HepG2 (cell line): ENCODE data around the gene PALM2AKAP2. TPM values are rescaled to one million over a fixed set of nuclear protein-coding genes. Genes with fewer than 3 reads are reported as not detected.

ENCODE experiments used
- ATAC-seq: fragments of 200-7000 bp; cut with Tn5 transposase; 3 replicates; pipeline ENCODE4 v1.9.1; 2020; ENCODE audit warnings: mild to moderate bottlenecking, moderate library complexity
- BruUV-seq: library from RNA; stranded (reverse); fragments of 400-500 nt; replicated peaks from 2 replicates; lab custom pipeline; 2021; lab: Mats Ljungman, UMichigan
- CTCF ChIA-PET: fragments of 300-600 bp; formaldehyde crosslinking; extraction: SDS; loops from one replicate; lab custom pipeline; 2021; ENCODE audit warnings: low total read pairs, inconsistent platforms, low intra/inter-chr PET ratio; lab: Yijun Ruan, JAX
- POLR2A ChIA-PET: fragments of 350-600 bp; sonication (Branson Sonifier 250); formaldehyde crosslinking; loops from one replicate; lab custom pipeline; 2020; ENCODE audit warnings: antibody characterized with exemption, inconsistent platforms; lab: Yijun Ruan, JAX
- DNase-seq: peaks from one replicate; pipeline ENCODE4 v3.0.0-alpha.2; 2015; ENCODE audit warnings: low spot score
- FAIRE-seq: peaks from 3 replicates; lab custom pipeline; 2011; peaks lifted over from hg19 to GRCh38; lab: Jason Lieb, UNC
- H2AFZ ChIP-seq: one replicate; pipeline ENCODE4 v1.6.1; 2011; ENCODE audit warnings: low read length, inconsistent platforms
- H3K27ac ChIP-seq: fragments of 300-600 bp; 3 replicates; pipeline ENCODE4 v1.8.0; 2011; ENCODE audit warnings: mixed run types, mild to moderate bottlenecking, mixed read lengths, low read length, inconsistent platforms; ENCODE audit not compliant: insufficient read depth; ENCODE audit errors: extremely low read length
- H3K27me3 ChIP-seq, 2 experiments: fragments of 200-600 bp in 1 of 2; 2 replicates in 1 of 2; 3 replicates in 1 of 2; pipeline versions ENCODE4 v1.6.0 to v1.8.0; 2011; ENCODE audit warnings: low read length in 2 of 2, mild to moderate bottlenecking in 2 of 2, moderate library complexity in 2 of 2, inconsistent platforms in 1 of 2; ENCODE audit not compliant: insufficient read depth in 2 of 2, control insufficient read depth in 1 of 2
- H3K36me3 ChIP-seq, 2 experiments: fragments of 200-600 bp in 1 of 2; replicated peaks in 1 of 2; 2 replicates in 1 of 2; 3 replicates in 1 of 2; pipeline versions ENCODE4 v1.5.1 to v1.8.0; 2011; ENCODE audit warnings: low read length in 2 of 2, inconsistent platforms in 1 of 2; ENCODE audit not compliant: insufficient read depth in 2 of 2, control insufficient read depth in 1 of 2
- H3K4me1 ChIP-seq: 2 replicates; pipeline ENCODE4 v1.5.1; 2012; ENCODE audit warnings: low read length, inconsistent platforms; ENCODE audit not compliant: insufficient read depth
- H3K4me2 ChIP-seq: 2 replicates; pipeline ENCODE4 v1.6.0; 2011; ENCODE audit warnings: low read depth, low read length, inconsistent platforms
- H3K4me3 ChIP-seq, 3 experiments: fragments of 200-600 bp in 1 of 3; sonication (generic), shearing (Covaris generic) in 1 of 3; replicated peaks in 1 of 3; 2 replicates each; pipeline ENCODE4 v1.5.1; 2011 to 2016; ENCODE audit warnings: low read length in 3 of 3, inconsistent platforms in 2 of 3, low read depth in 2 of 3, mild to moderate bottlenecking in 2 of 3, control low read depth in 1 of 3, mixed read lengths in 1 of 3; ENCODE audit not compliant: insufficient read depth in 1 of 3
- H3K79me2 ChIP-seq: one replicate; pipeline ENCODE4 v1.6.1; 2011; ENCODE audit warnings: low read length, inconsistent platforms; ENCODE audit not compliant: insufficient read depth
- H3K9ac ChIP-seq: 2 replicates; pipeline ENCODE4 v1.6.0; 2011; ENCODE audit warnings: mild to moderate bottlenecking, low read depth, low read length, inconsistent platforms; ENCODE audit not compliant: insufficient read depth
- H3K9me3 ChIP-seq: 2 replicates; pipeline ENCODE4 v1.5.1; 2012; ENCODE audit warnings: mild to moderate bottlenecking, low read length
- H4K20me1 ChIP-seq: 2 replicates; pipeline ENCODE4 v1.6.0; 2011; ENCODE audit warnings: inconsistent platforms, mild to moderate bottlenecking, low read length, moderate library complexity; ENCODE audit not compliant: insufficient read depth
- FOXC1 ChIP-seq: sonication (generic); formaldehyde crosslinking; IDR thresholded peaks from 2 replicates; pipeline ENCODE4 v1.8.0; 2022; ENCODE audit warnings: mild to moderate bottlenecking, missing genetic modification reagents, borderline replicate concordance
- NR2F6 ChIP-seq, 2 experiments: IDR thresholded peaks; 2 replicates each; pipeline ENCODE4 v1.6.1; 2016; ENCODE audit warnings: antibody characterized with exemption in 1 of 2, mild to moderate bottlenecking in 1 of 2
- REXO4 ChIP-seq: sonication (generic); formaldehyde crosslinking; IDR thresholded peaks from 2 replicates; pipeline ENCODE4 v1.8.0; 2022; ENCODE audit warnings: missing genetic modification reagents, mild to moderate bottlenecking, borderline replicate concordance
- RXRA ChIP-seq: sonication (generic); formaldehyde crosslinking; IDR thresholded peaks from 2 replicates; pipeline ENCODE4 v1.5.1; 2020; ENCODE audit warnings: missing genetic modification reagents
- SMC3 ChIP-seq: IDR thresholded peaks from 2 replicates; pipeline ENCODE4 v1.6.1; 2011; ENCODE audit warnings: low read length, improper control_type of control experiment
- ZNF326 ChIP-seq: sonication (generic); formaldehyde crosslinking; IDR thresholded peaks from 2 replicates; pipeline ENCODE4 v1.4.0; 2020; ENCODE audit warnings: missing genetic modification reagents, borderline replicate concordance
- ZNF451 ChIP-seq: sonication (generic); formaldehyde crosslinking; IDR thresholded peaks from 2 replicates; pipeline ENCODE4 v1.5.0; 2020; ENCODE audit warnings: mild to moderate bottlenecking, missing genetic modification reagents
- ZNF552 ChIP-seq: sonication (generic); formaldehyde crosslinking; IDR thresholded peaks from 2 replicates; pipeline ENCODE4 v1.9.0; 2022; ENCODE audit warnings: missing genetic modification reagents, mild to moderate bottlenecking, borderline replicate concordance
- WGBS: methylation state at CpG from one replicate; pipeline ENCODE4 v1.1.6; 2017; ENCODE audit warnings: low lambda C conversion rate; 5-methylcytosine and 5-hydroxymethylcytosine counted together
- in situ Hi-C: cut with HindIII; loops from 2 replicates; pipeline ENCODE4 v1.10.0; 2017; ENCODE audit warnings: low pct_unique_long_range_greater_than_20kb; ENCODE audit not compliant: extremely low pct_ligation_motif_present
- intact Hi-C: fragments of 100-400 bp; cut with micrococcal nuclease; formaldehyde crosslinking; loops from one replicate; pipeline ENCODE4 v1.10.0; 2022; ENCODE audit not compliant: unreplicated experiment
- polyA plus RNA-seq, 8 experiments: library from polyadenylated mRNA; depleted of rRNA in 3 of 8; stranded (reverse) in 7 of 8; unstranded in 1 of 8; fragments of >200 nt; fragmentation: Illumina TruSeq in 4 of 8; extraction: Trizol in 4 of 8; gene quantifications; 2 replicates each; pipeline versions ENCODE4 v1.2.1 to v1.2.3, GENCODE V29; 2011 to 2016; ENCODE audit warnings: low read depth in 4 of 8, missing spikeins in 1 of 8, mixed read lengths in 1 of 8; ENCODE audit not compliant: insufficient read depth in 1 of 8
- total RNA-seq, 5 experiments: library from RNA; depleted of rRNA; stranded (reverse); fragments of >200 nt; fragmentation: Illumina TruSeq; extraction: Trizol; gene quantifications; 2 replicates each; pipeline ENCODE4 v1.2.3, GENCODE V29; 2016; ENCODE audit warnings: low read depth in 1 of 5
- TF ChIP-seq, protein P1 (sequence below): IDR thresholded peaks from 2 replicates; pipeline ENCODE4 v1.6.1; 2016; ENCODE audit warnings: missing biosample characterization, missing genetic modification reagents, low read depth
- TF ChIP-seq, protein P2 (sequence below): sonication (generic); formaldehyde crosslinking; IDR thresholded peaks from 2 replicates; pipeline ENCODE4 v1.5.0; 2020; ENCODE audit warnings: mild to moderate bottlenecking, missing genetic modification reagents
- TF ChIP-seq, protein P3 (sequence below): IDR thresholded peaks from 2 replicates; pipeline ENCODE4 v1.6.1; 2012; ENCODE audit warnings: low read depth, low read length, improper control_type of control experiment
- TF ChIP-seq, protein P4 (sequence below): sonication (generic); formaldehyde crosslinking; IDR thresholded peaks from 2 replicates; pipeline ENCODE4 v1.5.1; 2020; ENCODE audit warnings: missing genetic modification reagents, mild to moderate bottlenecking, borderline replicate concordance
- TF ChIP-seq, protein P5 (sequence below): sonication (generic); formaldehyde crosslinking; IDR thresholded peaks from 2 replicates; pipeline ENCODE4 v1.4.0; 2020; ENCODE audit warnings: missing genetic modification reagents, borderline replicate concordance

Gene PALM2AKAP2
- total and polyA plus RNA-seq, 2 of the 13 experiments (the other 11 are each of a cell fraction or from before 2014, with no cell fraction given) = 0.25 to 1.8 TPM

DNA sequence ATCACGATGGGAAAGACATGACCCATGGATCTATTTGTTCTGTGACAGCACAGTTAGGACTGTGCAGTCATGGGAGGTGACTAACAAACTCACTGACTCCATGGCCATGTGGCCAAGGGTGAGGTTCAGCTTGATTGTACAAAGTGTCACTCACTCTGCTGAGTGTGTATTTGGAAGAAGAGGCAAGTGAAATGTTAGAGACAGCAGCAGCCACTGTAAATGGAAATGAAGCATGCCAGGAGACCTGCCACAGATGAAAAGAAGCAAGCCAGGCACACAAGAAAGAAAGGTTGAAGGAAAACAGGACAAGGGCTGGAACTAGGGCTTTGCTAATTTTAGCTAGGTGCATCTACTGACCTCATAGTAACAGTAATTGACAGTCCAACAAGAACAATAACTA, 42.7 kb upstream of the PALM2AKAP2 start:
- TF ChIP-seq NR2F6 (IDR thresholded peaks at IDR 0.05) (no peak), NR2F6 (CRISPR knock-in tag; IDR thresholded peaks at IDR 0.05) (no peak), FOXC1 (CRISPR knock-in tag) (no peak), SMC3 (no peak), RXRA (CRISPR knock-in tag) (no peak), ZNF326 (CRISPR knock-in tag) (no peak), ZNF552 (CRISPR knock-in tag) (no peak), REXO4 (no peak), ZNF451 (CRISPR knock-in tag) (no peak)
- TF ChIP-seq, protein P1, sequence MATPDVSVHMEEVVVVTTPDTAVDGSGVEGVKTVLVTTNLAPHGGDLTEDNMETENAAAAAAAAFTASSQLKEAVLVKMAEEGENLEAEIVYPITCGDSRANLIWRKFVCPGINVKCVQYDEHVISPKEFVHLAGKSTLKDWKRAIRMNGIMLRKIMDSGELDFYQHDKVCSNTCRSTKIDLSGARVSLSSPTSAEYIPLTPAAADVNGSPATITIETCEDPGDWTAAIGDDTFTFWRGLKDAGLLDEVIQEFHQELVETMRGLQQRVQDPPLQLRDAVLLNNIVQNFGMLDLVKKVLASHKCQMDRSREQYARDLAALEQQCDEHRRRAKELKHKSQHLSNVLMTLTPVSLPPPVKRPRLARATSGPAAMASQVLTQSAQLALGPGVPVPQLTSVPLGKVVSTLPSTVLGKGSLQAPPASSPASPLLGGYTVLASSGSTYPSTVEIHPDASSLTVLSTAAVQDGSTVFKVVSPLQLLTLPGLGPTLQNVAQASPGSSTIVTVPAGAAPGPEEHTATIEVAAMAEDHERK (CRISPR knock-in tag) = no peak
- TF ChIP-seq, protein P2, sequence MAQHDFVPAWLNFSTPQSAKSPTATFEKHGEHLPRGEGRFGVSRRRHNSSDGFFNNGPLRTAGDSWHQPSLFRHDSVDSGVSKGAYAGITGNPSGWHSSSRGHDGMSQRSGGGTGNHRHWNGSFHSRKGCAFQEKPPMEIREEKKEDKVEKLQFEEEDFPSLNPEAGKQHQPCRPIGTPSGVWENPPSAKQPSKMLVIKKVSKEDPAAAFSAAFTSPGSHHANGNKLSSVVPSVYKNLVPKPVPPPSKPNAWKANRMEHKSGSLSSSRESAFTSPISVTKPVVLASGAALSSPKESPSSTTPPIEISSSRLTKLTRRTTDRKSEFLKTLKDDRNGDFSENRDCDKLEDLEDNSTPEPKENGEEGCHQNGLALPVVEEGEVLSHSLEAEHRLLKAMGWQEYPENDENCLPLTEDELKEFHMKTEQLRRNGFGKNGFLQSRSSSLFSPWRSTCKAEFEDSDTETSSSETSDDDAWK = no peak
- TF ChIP-seq, protein P3, sequence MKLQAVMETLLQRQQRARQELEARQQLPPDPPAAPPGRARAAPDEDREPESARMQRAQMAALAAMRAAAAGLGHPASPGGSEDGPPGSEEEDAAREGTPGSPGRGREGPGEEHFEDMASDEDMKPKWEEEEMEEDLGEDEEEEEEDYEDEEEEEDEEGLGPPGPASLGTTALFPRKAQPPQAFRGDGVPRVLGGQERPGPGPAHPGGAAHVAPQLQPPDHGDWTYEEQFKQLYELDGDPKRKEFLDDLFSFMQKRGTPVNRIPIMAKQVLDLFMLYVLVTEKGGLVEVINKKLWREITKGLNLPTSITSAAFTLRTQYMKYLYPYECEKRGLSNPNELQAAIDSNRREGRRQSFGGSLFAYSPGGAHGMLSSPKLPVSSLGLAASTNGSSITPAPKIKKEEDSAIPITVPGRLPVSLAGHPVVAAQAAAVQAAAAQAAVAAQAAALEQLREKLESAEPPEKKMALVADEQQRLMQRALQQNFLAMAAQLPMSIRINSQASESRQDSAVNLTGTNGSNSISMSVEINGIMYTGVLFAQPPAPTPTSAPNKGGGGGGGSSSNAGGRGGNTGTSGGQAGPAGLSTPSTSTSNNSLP = no peak
- TF ChIP-seq, protein P4, sequence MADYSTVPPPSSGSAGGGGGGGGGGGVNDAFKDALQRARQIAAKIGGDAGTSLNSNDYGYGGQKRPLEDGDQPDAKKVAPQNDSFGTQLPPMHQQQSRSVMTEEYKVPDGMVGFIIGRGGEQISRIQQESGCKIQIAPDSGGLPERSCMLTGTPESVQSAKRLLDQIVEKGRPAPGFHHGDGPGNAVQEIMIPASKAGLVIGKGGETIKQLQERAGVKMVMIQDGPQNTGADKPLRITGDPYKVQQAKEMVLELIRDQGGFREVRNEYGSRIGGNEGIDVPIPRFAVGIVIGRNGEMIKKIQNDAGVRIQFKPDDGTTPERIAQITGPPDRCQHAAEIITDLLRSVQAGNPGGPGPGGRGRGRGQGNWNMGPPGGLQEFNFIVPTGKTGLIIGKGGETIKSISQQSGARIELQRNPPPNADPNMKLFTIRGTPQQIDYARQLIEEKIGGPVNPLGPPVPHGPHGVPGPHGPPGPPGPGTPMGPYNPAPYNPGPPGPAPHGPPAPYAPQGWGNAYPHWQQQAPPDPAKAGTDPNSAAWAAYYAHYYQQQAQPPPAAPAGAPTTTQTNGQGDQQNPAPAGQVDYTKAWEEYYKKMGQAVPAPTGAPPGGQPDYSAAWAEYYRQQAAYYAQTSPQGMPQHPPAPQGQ (CRISPR knock-in tag) = no peak
- TF ChIP-seq, protein P5, sequence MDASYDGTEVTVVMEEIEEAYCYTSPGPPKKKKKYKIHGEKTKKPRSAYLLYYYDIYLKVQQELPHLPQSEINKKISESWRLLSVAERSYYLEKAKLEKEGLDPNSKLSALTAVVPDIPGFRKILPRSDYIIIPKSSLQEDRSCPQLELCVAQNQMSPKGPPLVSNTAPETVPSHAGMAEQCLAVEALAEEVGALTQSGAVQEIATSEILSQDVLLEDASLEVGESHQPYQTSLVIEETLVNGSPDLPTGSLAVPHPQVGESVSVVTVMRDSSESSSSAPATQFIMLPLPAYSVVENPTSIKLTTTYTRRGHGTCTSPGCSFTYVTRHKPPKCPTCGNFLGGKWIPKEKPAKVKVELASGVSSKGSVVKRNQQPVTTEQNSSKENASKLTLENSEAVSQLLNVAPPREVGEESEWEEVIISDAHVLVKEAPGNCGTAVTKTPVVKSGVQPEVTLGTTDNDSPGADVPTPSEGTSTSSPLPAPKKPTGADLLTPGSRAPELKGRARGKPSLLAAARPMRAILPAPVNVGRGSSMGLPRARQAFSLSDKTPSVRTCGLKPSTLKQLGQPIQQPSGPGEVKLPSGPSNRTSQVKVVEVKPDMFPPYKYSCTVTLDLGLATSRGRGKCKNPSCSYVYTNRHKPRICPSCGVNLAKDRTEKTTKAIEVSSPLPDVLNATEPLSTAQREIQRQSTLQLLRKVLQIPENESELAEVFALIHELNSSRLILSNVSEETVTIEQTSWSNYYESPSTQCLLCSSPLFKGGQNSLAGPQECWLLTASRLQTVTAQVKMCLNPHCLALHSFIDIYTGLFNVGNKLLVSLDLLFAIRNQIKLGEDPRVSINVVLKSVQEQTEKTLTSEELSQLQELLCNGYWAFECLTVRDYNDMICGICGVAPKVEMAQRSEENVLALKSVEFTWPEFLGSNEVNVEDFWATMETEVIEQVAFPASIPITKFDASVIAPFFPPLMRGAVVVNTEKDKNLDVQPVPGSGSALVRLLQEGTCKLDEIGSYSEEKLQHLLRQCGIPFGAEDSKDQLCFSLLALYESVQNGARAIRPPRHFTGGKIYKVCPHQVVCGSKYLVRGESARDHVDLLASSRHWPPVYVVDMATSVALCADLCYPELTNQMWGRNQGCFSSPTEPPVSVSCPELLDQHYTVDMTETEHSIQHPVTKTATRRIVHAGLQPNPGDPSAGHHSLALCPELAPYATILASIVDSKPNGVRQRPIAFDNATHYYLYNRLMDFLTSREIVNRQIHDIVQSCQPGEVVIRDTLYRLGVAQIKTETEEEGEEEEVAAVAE (CRISPR knock-in tag) = no peak
- no peak overlapping the region for H3K27ac ChIP-seq
- in situ Hi-C loops (no loop called here), intact Hi-C loops (no loop called here)
- DNase-seq (no peak), FAIRE-seq (no peak), ATAC-seq (no peak)
- ChIA-PET CTCF (no interaction called here), POLR2A (no interaction called here)
- no peaks in the 10 kb centered on the region for H4K20me1 ChIP-seq
- no peaks in the 10 kb centered on the region for H3K27me3 ChIP-seq
- H3K79me2 ChIP-seq = no peaks in the 10 kb centered on the region
- H3K9ac ChIP-seq = no peak overlapping the region
- no TSS peak for BruUV-seq
- no peaks in the 10 kb centered on the region for H3K9me3 ChIP-seq
- no peaks in the 10 kb centered on the region for H3K4me1 ChIP-seq
- no peak overlapping the region for H3K4me2 ChIP-seq
- H3K4me3 ChIP-seq = no peak overlapping the region
- H2AFZ ChIP-seq = no peak overlapping the region
- H3K36me3 ChIP-seq = no peaks in the 10 kb centered on the region
- 0% methylated on average over 1 of the region's 1 CpG for WGBS
